Small intestine (tissue), 7 donors: Measurements from ENCODE around the gene DICER1. TPM values are rescaled to one million over a fixed set of nuclear protein-coding genes. Genes with fewer than 3 reads are reported as not detected.

ENCODE experiments used
- DNase-seq, 2 donors: peaks; one replicate each; pipeline versions ENCODE4 v3.0.0 to v3.0.0-alpha.2; 2013
- FAIRE-seq: peaks from 2 replicates; lab custom pipeline; 2012; peaks lifted over from hg19 to GRCh38; lab: Jason Lieb, UNC
- H3K27ac ChIP-seq, 3 donors: one replicate each; pipeline ENCODE4 v1.5.1; 2013; ENCODE audit warnings: low read length in 2 of 3, mild to moderate bottlenecking in 2 of 3, control low read depth in 1 of 3, inconsistent platforms in 1 of 3, low read depth in 1 of 3, moderate library complexity in 1 of 3
- H3K27me3 ChIP-seq, 3 donors: one replicate each; pipeline ENCODE4 v1.6.1; 2013; ENCODE audit warnings: low read length in 3 of 3, inconsistent platforms in 1 of 3; ENCODE audit not compliant: control insufficient read depth in 3 of 3, insufficient read depth in 3 of 3
- H3K36me3 ChIP-seq, 3 donors: one replicate each; pipeline ENCODE4 v1.6.1; 2013; ENCODE audit warnings: low read length in 3 of 3, inconsistent platforms in 1 of 3, low read depth in 1 of 3, mild to moderate bottlenecking in 1 of 3, moderate library complexity in 1 of 3; ENCODE audit not compliant: control insufficient read depth in 3 of 3, insufficient read depth in 2 of 3
- H3K4me1 ChIP-seq, 3 donors: one replicate each; pipeline ENCODE4 v1.6.1; 2013; ENCODE audit warnings: low read length in 2 of 3, inconsistent platforms in 1 of 3, low read depth in 1 of 3, mild to moderate bottlenecking in 1 of 3, moderate library complexity in 1 of 3; ENCODE audit not compliant: control insufficient read depth in 3 of 3, insufficient read depth in 2 of 3
- H3K4me3 ChIP-seq, 3 donors: one replicate each; pipeline ENCODE4 v1.5.1; 2013; ENCODE audit warnings: low read length in 3 of 3, control low read depth in 1 of 3, inconsistent platforms in 1 of 3, low read depth in 1 of 3, mild to moderate bottlenecking in 1 of 3, moderate library complexity in 1 of 3
- H3K9me3 ChIP-seq, 2 donors: one replicate each; pipeline ENCODE4 v1.6.1; 2013; ENCODE audit warnings: low read depth in 1 of 2, low read length in 1 of 2; ENCODE audit not compliant: control insufficient read depth in 2 of 2, insufficient read depth in 1 of 2
- WGBS, 3 donors: extraction: QIAGEN DNeasy Blood & Tissue Kit; methylation state at CpG; one replicate each; pipeline ENCODE4 v1.1.7; 2013; 5-methylcytosine and 5-hydroxymethylcytosine counted together
- polyA plus RNA-seq, 4 donors: library from polyadenylated mRNA; stranded (reverse) in 3 of 4; unstranded in 1 of 4; fragments of 200-250 nt in 3 of 4; fragments of 120-200 nt in 1 of 4; gene quantifications; one replicate each; pipeline versions ENCODE4 v1.2.1 to v1.2.3, GENCODE V29; 2013
- donor health status: healthy with polysubstance abuse.
- donor health status: control.
- donor health status: control.
- donor health status: Bipolar disorder and iron deficiency.
- donor health status: healthy.

Gene DICER1
- polyA plus RNA-seq, 4 donors: 7.3 to 30.7 (median 8.1) TPM

- 78 to 95% (median 94%) methylated on average over 8 of the region's 8 CpGs for WGBS, 3 donors
- Histone ChIP-seq H3K4me1 (peaks cover 0 to 4% (median 0%) of the 10 kb centered on the region in 3 donors), H3K27ac (peak overlapping the region in 1 of 3 donors; percentile 45), H3K27me3 (no peaks in the 10 kb centered on the region), H3K4me3 (no peak overlapping the region), H3K9me3 (no peaks in the 10 kb centered on the region), H3K36me3 (peaks cover 2 to 5% (median 4%) of the 10 kb centered on the region in 3 donors)
- DNase-seq: peak in 1 of 2 donors; percentile 27
- no peak for FAIRE-seq
Measured at GRCh38 chr14:95134304-95134933, 22.9 kb downstream of the DICER1 start.

GRCh38 chr14:95133282-95133681 lies 24.0 kb downstream of the DICER1 start:
- FAIRE-seq (no peak), DNase-seq (no peak)
- Histone ChIP-seq H3K9me3 (no peaks in the 10 kb centered on the region), H3K27me3 (no peaks in the 10 kb centered on the region), H3K4me3 (no peak overlapping the region), H3K36me3 (peaks cover 3 to 5% (median 4%) of the 10 kb centered on the region in 3 donors), H3K4me1 (peaks cover 0 to 4% (median 0%) of the 10 kb centered on the region in 3 donors), H3K27ac (no peak overlapping the region)
- WGBS, 3 donors: 89 to 98% (median 90%) methylated on average over 2 of the region's 2 CpGs

GRCh38 chr14:95132760-95133159 lies 24.6 kb downstream of the DICER1 start:
- Histone ChIP-seq H3K36me3 (peaks cover 3 to 5% (median 4%) of the 10 kb centered on the region in 3 donors), H3K4me1 (peaks cover 0 to 1% (median 0%) of the 10 kb centered on the region in 3 donors), H3K27me3 (no peaks in the 10 kb centered on the region), H3K9me3 (no peaks in the 10 kb centered on the region), H3K4me3 (no peak overlapping the region), H3K27ac (no peak overlapping the region)
- DNase-seq: no peak
- FAIRE-seq: no peak
- 85 to 94% (median 93%) methylated on average over 5 of the region's 5 CpGs for WGBS, 3 donors

GRCh38 chr14:95130549-95130948 lies 26.8 kb downstream of the DICER1 start:
- WGBS, 3 donors: 91 to 98% (median 95%) methylated on average over 3 of the region's 3 CpGs
- no peak overlapping the region for H3K27ac ChIP-seq
- H3K4me3 ChIP-seq: no peak overlapping the region
- FAIRE-seq: no peak
- peaks cover 3 to 5% (median 5%) of the 10 kb centered on the region in 3 donors for H3K36me3 ChIP-seq
- H3K9me3 ChIP-seq: no peaks in the 10 kb centered on the region
- H3K4me1 ChIP-seq: no peaks in the 10 kb centered on the region
- H3K27me3 ChIP-seq: no peaks in the 10 kb centered on the region
- no peak for DNase-seq

GRCh38 chr14:95128140-95128539 lies 29.2 kb downstream of the DICER1 start:
- WGBS, 3 donors: 76 to 86% (median 82%) methylated on average over 4 of the region's 4 CpGs
- FAIRE-seq: no peak

GRCh38 chr14:95127531-95127911 lies 29.8 kb downstream of the DICER1 start:
- WGBS, 3 donors: 90 to 92% (median 91%) methylated on average over 4 of the region's 4 CpGs
- Histone ChIP-seq H3K4me1 (no peaks in the 10 kb centered on the region), H3K4me3 (no peak overlapping the region), H3K36me3 (peaks cover 8 to 13% (median 11%) of the 10 kb centered on the region in 3 donors), H3K9me3 (no peaks in the 10 kb centered on the region), H3K27ac (no peak overlapping the region), H3K27me3 (no peaks in the 10 kb centered on the region)
- FAIRE-seq: no peak
- no peak for DNase-seq

More at GRCh38 chr14:95128140-95128539, 29.2 kb downstream of the DICER1 start:
- Histone ChIP-seq H3K27ac (no peak overlapping the region), H3K4me3 (no peak overlapping the region), H3K4me1 (no peaks in the 10 kb centered on the region), H3K36me3 (peaks cover 8 to 13% (median 11%) of the 10 kb centered on the region in 3 donors), H3K27me3 (no peaks in the 10 kb centered on the region), H3K9me3 (no peaks in the 10 kb centered on the region)
- no peak for DNase-seq

GRCh38 chr14:95126906-95127530 lies 30.3 kb downstream of the DICER1 start:
- no peaks in the 10 kb centered on the region for H3K27me3 ChIP-seq
- FAIRE-seq (no peak), DNase-seq (no peak)
- WGBS, 3 donors: 89 to 96% (median 95%) methylated on average over 1 of the region's 1 CpG
- H3K4me1 ChIP-seq: no peaks in the 10 kb centered on the region
- no peaks in the 10 kb centered on the region for H3K9me3 ChIP-seq
- H3K36me3 ChIP-seq: peaks cover 10 to 13% (median 11%) of the 10 kb centered on the region in 3 donors
- H3K27ac ChIP-seq: no peak overlapping the region
- H3K4me3 ChIP-seq: no peak overlapping the region

- H3K36me3 ChIP-seq: peaks cover 7 to 15% (median 9%) of the 10 kb centered on the region in 3 donors
- H3K9me3 ChIP-seq: no peaks in the 10 kb centered on the region
- WGBS, 3 donors: 84 to 92% (median 84%) methylated on average over 4 of the region's 4 CpGs
- H3K27me3 ChIP-seq: no peaks in the 10 kb centered on the region
- no peaks in the 10 kb centered on the region for H3K4me1 ChIP-seq
- H3K4me3 ChIP-seq: no peak overlapping the region
- DNase-seq (no peak), FAIRE-seq (no peak)
- no peak overlapping the region for H3K27ac ChIP-seq
Measured at GRCh38 chr14:95125915-95126314, 31.4 kb downstream of the DICER1 start.
